Measurements from ENCODE around the gene SPAG17.

DNA sequence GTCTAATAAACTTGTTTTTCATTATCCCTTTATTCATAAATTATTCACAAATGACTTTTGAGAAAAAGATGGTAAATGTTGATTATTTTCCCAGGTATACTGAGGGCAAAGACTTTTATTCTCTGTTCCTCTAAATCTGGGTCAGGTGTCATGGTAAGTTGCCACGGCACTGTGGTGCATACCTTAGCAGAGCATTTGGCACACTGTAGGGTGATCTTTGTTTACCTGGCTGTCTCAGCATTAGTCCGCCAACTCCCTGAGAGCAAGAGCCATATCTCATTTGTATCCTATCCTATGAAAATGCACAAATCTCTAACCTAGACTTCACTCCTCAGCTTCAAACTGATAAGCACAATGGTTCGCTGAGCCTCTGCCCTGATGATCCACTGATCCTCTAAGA is 280.5 kb downstream of the SPAG17 start:
- TF ChIP-seq, protein P1, sequence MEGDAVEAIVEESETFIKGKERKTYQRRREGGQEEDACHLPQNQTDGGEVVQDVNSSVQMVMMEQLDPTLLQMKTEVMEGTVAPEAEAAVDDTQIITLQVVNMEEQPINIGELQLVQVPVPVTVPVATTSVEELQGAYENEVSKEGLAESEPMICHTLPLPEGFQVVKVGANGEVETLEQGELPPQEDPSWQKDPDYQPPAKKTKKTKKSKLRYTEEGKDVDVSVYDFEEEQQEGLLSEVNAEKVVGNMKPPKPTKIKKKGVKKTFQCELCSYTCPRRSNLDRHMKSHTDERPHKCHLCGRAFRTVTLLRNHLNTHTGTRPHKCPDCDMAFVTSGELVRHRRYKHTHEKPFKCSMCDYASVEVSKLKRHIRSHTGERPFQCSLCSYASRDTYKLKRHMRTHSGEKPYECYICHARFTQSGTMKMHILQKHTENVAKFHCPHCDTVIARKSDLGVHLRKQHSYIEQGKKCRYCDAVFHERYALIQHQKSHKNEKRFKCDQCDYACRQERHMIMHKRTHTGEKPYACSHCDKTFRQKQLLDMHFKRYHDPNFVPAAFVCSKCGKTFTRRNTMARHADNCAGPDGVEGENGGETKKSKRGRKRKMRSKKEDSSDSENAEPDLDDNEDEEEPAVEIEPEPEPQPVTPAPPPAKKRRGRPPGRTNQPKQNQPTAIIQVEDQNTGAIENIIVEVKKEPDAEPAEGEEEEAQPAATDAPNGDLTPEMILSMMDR (IDR thresholded peaks at IDR 0.05 in 4 of 5, conservative IDR thresholded peaks at IDR 0.05 in 1 of 5): no peak
- no peak for TF ChIP-seq POLR2A (IDR thresholded peaks at IDR 0.05)

Measured in gastrocnemius medialis (tissue), 4 donors.